Activated naive CD8-positive, alpha-beta T cell treated with anti-CD3 and anti-CD28 coated beads, Interleukin-2, amount 50 U/mL, for 24 hours (primary cell): ENCODE data around the gene SCML1.

ENCODE experiments used
- ATAC-seq: fragments of 150-1000 bp; cut with Tn5 transposase; one replicate; pipeline ENCODE4 v1.10.0; 2021
- DNase-seq: peaks from one replicate; pipeline ENCODE4 v3.0.0; 2021
- H3K27ac Mint-ChIP-seq: one replicate; pipeline ENCODE4 v1.8.0; 2021; ENCODE audit warnings: mild to moderate bottlenecking, mixed read lengths
- H3K27me3 Mint-ChIP-seq: one replicate; pipeline ENCODE4 v1.8.0; 2021; ENCODE audit warnings: mixed read lengths
- H3K36me3 Mint-ChIP-seq: one replicate; pipeline ENCODE4 v1.8.0; 2021; ENCODE audit warnings: low read depth, mixed read lengths
- H3K4me1 Mint-ChIP-seq: one replicate; pipeline ENCODE4 v1.8.0; 2021; ENCODE audit warnings: mixed read lengths
- H3K4me3 Mint-ChIP-seq: one replicate; pipeline ENCODE4 v1.8.0; 2021; ENCODE audit warnings: mild to moderate bottlenecking, moderate library complexity, mixed read lengths
- H3K9me3 Mint-ChIP-seq: one replicate; pipeline ENCODE4 v1.8.0; 2021; ENCODE audit warnings: mixed read lengths

The SCML1 gene

DNA sequence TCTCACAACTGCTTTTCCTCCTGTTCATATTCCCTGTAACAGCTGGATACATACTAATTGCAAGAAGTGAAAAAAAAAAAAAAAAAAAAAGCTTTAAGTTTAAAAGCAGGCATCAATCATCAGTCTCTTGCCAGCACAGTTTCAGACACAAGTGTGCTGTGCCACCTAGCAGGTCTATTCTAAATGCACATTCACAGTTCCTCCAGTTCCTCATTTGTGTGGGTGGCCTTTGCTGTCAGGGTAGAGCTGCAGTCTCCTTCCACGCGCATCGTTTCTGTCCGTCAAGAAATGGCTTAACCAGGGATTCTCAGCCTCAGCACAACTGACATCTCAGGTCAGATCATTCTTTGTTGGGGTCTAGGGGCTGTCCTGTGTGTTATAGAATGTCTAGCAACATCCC is 61.6 kb downstream of the SCML1 start:
- ATAC-seq = no peak

DNA sequence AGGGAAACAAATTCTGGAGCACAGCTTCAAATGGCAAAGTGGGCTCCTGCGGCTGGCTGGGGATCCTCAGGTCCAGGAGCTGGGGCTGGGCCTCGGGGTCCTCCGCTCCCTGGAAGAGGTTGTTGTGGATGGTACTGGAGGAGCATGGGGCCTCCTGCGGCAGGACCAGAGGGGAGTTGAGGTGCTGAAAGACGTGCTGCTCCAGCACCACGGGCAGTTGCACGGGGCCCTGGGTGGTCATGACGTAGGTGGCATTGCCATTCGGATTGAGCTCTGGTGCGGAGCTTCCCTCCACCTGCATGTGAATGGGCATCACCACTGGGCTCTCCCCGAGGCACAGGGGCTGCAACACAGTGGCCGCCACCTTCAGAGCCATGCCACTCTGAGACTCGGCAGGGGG is 64.1 kb downstream of the SCML1 start:
- Mint-ChIP-seq H3K9me3 (no peaks in the 10 kb centered on the region), H3K4me3 (no peak overlapping the region), H3K4me1 (no peaks in the 10 kb centered on the region), H3K27me3 (no peaks in the 10 kb centered on the region), H3K27ac (no peak overlapping the region), H3K36me3 (no peaks in the 10 kb centered on the region)
- DNase-seq = no peak
- no peak for ATAC-seq

More for the DNA sequence above, 61.6 kb downstream of the SCML1 start:
- DNase-seq = no peak
- Mint-ChIP-seq H3K27ac (no peak overlapping the region), H3K36me3 (no peaks in the 10 kb centered on the region), H3K4me3 (no peak overlapping the region), H3K9me3 (no peaks in the 10 kb centered on the region), H3K27me3 (no peaks in the 10 kb centered on the region), H3K4me1 (no peaks in the 10 kb centered on the region)

DNA sequence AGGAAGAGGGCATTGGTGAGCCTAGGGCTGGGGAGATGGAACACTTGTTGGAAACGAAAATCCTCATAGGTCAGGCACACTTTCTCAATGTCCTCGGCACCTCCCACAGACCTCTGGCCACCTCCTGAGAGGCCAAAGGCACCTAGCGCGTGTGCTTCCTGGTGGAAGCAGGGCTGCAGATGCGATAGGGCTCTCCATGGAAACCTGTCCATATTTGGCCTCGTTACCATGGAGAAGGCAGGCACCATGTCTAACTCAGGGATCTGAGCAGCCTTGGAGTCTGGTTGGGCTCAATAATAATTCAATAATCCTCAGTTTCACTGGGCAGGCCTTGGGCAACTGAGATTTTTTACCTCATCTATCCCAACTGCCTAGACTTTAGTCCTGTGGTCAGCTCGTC is 65.5 kb downstream of the SCML1 start:
- H3K27ac Mint-ChIP-seq = no peak overlapping the region
- ATAC-seq = no peak
- H3K4me1 Mint-ChIP-seq = no peaks in the 10 kb centered on the region
- H3K9me3 Mint-ChIP-seq = no peaks in the 10 kb centered on the region
- H3K4me3 Mint-ChIP-seq = no peak overlapping the region
- no peaks in the 10 kb centered on the region for H3K36me3 Mint-ChIP-seq
- no peak for DNase-seq
- no peaks in the 10 kb centered on the region for H3K27me3 Mint-ChIP-seq

DNA sequence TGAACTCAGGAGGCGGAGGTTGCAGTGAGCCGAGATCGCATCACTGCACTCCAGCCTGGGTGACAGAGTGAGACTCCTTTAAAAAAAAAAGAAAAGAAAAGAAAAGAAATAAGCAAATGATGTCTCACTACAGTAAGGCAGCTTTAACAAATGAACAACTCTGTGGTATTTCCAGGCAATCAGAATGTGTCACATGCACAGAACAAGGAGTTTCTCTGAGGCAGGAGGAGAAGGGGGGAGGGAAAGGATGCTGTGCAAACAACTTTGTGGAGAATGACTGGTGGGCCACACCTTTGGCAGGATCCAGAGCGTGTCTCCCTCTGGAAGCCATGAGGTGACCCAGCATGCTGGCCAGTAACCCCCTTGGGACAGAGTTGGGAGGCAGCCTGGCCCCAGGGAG is 66.2 kb downstream of the SCML1 start:
- H3K27me3 Mint-ChIP-seq = no peaks in the 10 kb centered on the region
- DNase-seq = no peak

More for the DNA sequence above, 66.2 kb downstream of the SCML1 start:
- no peaks in the 10 kb centered on the region for H3K36me3 Mint-ChIP-seq
- no peak for ATAC-seq
- H3K27ac Mint-ChIP-seq = no peak overlapping the region
- H3K4me1 Mint-ChIP-seq = no peaks in the 10 kb centered on the region
- H3K9me3 Mint-ChIP-seq = no peaks in the 10 kb centered on the region
- H3K4me3 Mint-ChIP-seq = no peak overlapping the region
